HG03571 (cell line): ENCODE data around the gene PXT1.
"Not testable (repeated sequence)": the region's sequence is repeated elsewhere in the genome, so short reads cannot be mapped to it uniquely, and the experiment has no call there.

Source experiments
- ATAC-seq: cut with Tn5 transposase; IDR thresholded peaks from one replicate; pipeline ENCODE4 v1.9.1; 2021; ENCODE audit not compliant: unreplicated experiment

Gene PXT1, protein sequence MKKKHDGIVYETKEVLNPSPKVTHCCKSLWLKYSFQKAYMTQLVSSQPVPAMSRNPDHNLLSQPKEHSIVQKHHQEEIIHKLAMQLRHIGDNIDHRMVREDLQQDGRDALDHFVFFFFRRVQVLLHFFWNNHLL

DNA sequence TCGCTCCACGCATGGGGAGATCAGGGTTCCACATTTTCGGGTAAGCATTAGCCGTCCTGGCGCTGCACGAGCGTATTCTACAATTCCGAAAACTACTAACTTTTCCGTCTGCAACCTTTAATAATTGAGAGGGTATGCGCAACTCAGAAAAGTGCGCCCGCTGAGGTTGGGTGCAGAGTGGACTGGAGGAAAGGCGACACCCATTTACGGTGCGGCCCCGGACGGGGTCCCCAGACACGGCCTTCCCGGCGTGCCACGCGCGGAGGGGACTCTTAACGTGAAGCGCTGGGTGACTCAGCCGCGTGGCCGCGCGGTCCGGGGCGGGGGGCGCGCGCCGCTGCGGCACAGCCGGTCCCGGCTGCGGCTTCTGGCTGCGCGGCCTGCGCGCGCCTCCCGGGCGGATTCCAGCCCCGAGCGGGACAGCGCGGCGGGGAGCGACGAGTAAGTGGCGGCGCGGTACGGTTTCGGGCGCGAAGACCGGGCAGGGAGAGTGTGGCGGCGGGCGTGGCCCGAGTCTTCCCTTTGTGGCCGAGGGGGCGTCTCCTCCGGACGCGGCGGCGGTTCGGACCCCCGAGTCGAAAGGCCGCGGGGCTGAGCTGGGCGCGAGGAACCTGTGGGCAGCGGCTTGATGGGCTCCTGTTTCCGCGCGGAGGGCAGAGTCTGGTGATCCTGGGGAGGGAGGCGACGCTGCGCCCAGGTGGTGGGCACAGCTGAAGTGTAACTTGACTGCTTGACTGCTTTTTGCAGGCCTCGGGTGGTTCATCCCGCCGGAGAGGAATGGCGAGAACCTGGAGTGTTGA, at the start of gene PXT1, which contains the start of gene KCTD20:
PXT1 (minus strand) TSS at position 184 of the 800 bp plus-strand sequence. CDS start 16,772 bp downstream, outside the sequence.
KCTD20 (plus strand) TSS at position 330 of the 800 bp plus-strand sequence. CDS start 27,098 bp downstream, outside the sequence.
- ATAC-seq, result peak; percentile 63

- no peak for ATAC-seq
Measured at GRCh38 chr6:36492092-36492491, 49.4 kb upstream of the PXT1 start.

DNA sequence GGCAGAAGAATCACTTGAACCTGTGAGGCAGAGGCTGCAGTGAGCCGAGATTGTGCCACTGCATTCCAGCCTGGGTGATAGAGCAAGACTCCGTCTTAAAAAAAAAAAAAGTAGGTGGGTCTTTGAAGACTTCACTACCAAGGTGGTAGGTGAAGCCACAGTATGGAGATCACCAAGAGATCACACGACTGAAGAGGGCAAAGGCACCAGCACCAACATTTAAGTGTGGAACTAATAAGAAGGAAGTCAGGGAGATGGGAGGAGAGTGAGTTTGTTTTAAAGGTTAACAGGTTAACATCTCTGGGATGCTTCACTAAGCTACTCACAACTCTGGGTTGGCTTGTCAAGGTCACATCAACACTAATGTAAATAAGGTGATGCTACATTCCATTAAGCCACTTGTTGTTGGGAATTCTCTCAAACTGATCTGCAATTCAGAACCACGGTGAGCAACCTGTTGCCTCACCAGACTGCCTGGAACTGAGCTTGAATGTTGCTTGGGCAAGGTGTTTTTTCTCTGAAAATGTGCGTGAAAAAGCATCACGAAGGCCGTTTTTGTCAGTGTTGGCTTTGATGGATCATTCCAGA, 48.8 kb upstream of the PXT1 start:
- no peak for ATAC-seq

GRCh38 chr6:36489426-36489825, 46.8 kb upstream of the PXT1 start:
- no peak for ATAC-seq

DNA sequence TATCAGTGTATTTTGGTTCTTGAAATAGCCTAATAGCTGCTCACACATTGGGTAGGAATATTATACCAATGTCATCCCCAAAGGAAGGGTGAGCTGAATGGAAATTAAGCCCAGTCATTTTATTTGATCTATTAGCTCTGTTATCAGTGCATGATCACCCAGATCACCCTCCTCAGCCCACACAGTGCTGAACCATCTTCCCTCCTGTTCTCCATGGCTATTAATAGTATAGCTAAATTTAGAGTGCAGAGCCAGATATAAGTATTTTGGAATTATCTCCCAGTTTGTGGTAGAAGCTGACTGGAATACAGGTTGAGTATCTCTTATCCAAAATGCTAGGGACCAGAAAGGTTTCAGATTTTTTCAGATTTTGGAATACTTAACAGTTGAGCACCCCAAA, 45.6 kb upstream of the PXT1 start:
- ATAC-seq, result no peak

- ATAC-seq, result no peak
Measured at GRCh38 chr6:36487698-36488097, 45.0 kb upstream of the PXT1 start.

DNA sequence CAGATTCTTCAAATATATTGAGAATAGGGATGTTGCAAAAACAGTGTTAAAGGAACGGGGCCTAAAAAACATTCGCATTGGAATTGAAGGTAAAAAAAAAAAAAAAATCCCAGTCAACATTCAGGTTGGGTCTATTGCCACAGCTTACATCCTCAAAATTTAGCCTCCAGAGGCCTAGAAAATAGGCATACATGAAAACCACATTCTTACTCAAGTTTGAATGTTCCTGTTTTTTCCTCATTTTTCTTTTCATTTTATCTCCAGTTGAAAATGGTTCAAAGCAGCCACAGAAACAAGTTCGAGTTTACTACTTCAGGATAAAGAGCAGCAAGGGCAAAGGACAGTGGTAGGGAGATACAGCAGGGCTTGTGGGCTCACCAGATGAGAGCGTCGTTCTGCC, 42.1 kb upstream of the PXT1 start:
- ATAC-seq, result no peak

- not testable (repeated sequence) for ATAC-seq
Measured at GRCh38 chr6:36483326-36483725, 40.7 kb upstream of the PXT1 start.

- ATAC-seq, result no peak
Measured at GRCh38 chr6:36479256-36479655, 36.6 kb upstream of the PXT1 start.

- ATAC-seq, result no peak
Measured at GRCh38 chr6:36478051-36478526, 35.4 kb upstream of the PXT1 start.

DNA sequence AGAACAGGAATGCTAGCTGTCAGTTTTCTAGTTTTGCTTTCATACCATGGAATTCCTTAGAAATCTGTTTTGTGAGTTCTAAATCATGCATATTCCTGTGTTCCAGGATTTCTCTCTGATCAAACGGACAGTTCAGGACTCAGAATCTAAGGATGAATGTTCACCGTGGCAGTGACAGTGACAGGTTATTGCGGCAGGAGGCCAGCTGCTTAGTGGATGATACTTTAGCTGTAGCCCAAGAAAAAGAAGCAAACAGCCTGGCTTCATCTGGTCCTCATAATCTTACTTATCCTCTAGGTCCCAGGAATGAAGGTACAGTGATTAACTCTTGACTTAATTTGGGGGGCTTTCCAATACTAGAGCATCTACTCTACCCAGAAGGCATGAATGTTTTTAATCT, 27.3 kb upstream of the PXT1 start:
- ATAC-seq, result no peak

- ATAC-seq, result no peak
Measured at GRCh38 chr6:36469148-36469661, 26.6 kb upstream of the PXT1 start.

- ATAC-seq, result no peak
Measured at GRCh38 chr6:36467625-36468024, 25.0 kb upstream of the PXT1 start.

DNA sequence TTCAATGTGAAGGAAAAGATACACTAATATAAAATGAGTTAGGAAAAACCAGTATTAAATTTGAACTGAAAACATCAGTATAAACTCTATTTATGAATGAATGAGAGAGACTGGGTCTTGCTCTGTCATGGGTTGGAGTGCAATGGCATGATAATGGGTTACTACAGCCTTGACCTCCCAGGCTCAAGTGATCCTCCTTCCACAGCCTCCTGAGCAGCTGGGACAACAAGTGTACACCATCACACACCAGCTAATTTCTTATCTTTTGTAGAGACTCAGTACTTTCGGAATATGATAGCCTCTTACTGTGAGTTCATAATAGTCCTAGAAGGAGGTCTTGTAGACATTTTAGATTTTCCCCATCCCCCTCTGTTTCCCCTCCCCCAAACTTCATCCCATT, 21.6 kb upstream of the PXT1 start:
- no peak for ATAC-seq

DNA sequence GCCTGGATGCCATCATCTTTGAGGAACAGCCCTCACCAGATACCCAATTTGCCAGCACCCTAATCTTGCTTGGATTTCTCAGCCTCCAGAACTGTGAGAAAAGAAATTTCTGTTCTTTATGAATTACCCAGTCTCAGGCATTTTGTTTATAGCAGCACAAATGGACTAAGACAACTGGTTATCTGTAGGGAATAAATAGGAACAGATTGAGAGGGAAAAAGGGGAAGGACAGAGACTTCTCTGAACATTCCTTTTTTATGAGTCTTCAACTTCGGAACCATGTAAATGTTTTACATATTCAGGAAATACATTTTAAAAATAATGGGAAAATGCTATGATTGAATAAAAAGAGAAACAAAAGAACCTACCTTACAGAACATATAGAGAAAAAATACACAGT, 21.0 kb upstream of the PXT1 start:
- ATAC-seq, result no peak

GRCh38 chr6:36461646-36462045, 19.0 kb upstream of the PXT1 start:
- ATAC-seq, result no peak

DNA sequence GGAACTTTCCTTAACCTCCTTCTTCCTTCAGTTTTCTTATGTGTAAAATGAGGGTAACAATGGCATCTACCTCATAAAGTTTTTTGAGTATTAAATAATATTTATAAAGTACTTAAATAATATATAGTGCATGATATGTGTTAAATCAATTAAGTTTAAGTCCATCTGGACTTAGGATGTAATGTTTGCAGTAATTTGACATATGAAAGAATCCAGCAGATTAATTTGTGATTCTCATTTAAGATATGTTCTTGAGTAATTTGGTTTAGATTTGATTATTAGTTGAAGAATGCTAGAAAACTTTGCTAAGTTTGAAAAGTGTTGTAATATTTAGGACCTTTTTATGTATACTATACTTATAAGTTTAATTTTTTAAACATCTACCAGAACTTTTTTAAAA, 18.3 kb upstream of the PXT1 start:
- ATAC-seq, result no peak

- ATAC-seq, result no peak
Measured at GRCh38 chr6:36459501-36459900, 16.8 kb upstream of the PXT1 start.

DNA sequence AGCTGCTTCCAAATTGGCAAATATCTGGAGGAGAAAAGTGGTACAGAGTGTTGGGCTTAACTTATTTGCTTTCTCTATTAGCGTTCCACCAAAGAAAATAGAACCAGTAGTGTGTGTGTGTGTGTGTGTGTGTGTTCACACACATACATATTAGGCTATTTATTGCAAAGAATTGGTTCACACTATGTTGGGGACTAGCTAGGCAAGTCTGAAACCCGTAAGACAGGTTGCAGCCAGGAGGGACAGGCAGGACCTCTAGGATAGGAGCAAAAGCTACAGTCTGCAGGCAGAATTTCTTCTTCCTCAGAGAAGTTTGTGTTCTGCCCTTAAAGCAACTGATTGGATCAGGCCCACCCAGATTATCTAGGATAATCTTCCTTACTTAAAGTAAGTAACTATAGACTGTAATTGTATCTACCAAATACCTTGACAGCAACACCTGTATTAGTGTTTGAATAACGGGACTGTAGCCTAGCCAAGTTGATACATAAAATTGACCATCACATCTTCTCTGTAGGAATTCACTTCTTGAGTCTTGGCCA, 12.9 kb upstream of the PXT1 start:
- no peak for ATAC-seq

DNA sequence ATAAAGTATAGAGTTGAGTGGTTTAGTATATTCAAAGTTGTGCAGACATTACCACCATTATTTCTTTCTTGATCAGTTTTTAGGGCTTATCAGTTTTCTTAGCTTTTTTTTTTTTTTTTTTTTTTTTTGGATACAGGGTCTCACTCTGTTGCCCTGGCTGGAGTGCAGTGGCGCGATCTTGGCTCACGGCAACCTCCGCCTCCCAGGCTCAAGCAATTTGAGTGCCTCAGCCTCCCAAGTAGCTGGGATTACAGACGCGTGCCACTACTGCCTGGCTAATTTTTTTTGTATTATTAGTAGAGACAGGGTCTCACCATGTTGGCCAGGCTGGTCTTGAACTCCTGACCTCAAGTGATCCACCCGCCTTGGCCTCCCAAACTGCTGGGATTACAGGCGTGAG, 10.2 kb upstream of the PXT1 start:
- ATAC-seq, result not testable (repeated sequence)

DNA sequence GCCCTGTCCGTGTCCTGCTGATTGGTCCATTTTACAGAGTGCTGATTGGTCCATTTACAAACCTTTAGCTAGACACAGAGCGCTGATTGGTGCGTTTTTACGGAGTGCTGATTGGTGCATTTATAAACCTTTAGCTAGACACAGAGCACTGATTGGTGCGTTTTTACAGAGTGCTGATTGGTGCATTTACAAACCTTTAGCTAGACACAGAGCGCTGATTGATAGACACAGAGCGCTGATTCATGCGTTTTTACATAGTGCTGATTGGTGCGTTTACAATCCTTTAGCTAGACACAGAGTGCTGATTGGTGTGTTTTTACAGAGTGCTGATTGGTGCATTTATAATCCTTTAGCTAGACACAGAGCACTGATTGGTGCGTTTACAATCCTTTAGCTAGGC, 6.5 kb upstream of the PXT1 start:
- ATAC-seq, result not testable (repeated sequence)

DNA sequence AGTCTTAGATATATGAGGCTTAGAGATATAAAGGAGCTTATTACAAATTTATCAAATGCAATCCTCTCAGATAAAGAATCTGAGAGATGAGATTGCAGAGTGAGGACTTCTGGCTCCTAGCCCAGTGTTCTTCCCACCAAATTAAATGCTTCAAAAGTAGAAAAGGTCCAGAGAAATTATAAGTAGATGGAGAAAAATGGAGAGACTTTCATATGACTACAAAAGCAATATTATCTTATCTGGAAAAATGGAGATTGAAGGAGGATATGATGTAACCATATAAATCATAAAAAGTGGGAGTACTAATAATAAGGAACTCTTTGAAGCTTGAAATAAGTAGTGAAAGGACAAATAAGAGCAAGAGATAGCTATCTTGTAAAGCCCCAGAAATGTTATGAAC, 3.0 kb upstream of the PXT1 start:
- ATAC-seq, result no peak
